HG02852 (cell line): ENCODE data around the gene OTOP2.
"Not testable (repeated sequence)": the region's sequence is repeated elsewhere in the genome, so short reads cannot be mapped to it uniquely, and the experiment has no call there.

ENCODE experiments used
- ATAC-seq: cut with Tn5 transposase; IDR thresholded peaks from one replicate; pipeline ENCODE4 v1.9.1; 2021; ENCODE audit warnings: mild to moderate bottlenecking, moderate library complexity; ENCODE audit not compliant: unreplicated experiment

The OTOP2 gene

DNA sequence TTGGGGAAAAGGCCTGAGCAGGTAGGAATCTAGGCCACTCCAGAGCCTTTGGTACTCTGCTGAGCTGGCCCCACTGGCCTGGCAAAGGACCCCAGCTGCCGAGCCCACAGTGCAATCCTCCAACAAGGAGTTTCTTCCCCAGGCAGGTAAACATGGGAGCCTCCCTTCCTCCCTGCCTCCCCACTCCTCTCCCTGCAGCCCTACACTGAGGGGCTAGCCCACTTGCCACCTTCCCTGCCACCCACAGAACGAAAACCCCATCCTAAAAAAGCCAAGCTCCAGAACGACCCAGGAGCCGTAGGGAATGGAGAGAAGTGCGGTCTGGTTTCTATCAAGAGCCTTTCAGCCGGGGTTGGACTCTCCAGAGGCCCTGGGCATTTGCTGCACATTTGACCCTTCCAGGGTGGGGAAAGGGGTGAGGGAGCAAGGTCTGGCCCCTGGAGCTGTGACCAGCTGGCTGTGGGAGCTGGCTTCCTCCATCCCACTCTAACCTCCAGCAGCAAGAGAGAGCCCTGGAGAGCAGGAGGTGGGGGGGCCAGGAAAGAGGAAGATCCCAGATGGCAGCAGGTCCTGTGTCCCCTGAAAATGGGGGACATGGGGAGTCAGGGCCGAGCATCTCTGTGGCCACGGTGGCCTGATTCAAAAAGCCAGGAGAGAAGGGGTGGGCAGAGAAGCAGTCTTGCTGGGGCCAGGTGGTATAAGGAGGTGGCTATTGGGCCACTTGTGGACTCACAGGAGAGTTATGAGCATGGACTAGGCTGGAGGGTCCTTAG is 47.2 kb downstream of the OTOP2 start:
- no peak for ATAC-seq

GRCh38 chr17:74971842-74972106 is 47.7 kb downstream of the OTOP2 start:
- no peak for ATAC-seq

GRCh38 chr17:74972107-74972972 is 48.3 kb downstream of the OTOP2 start, which contains the start of gene HID1:
Gene HID1, minus strand, starts transcription at chr17:74972759. Its CDS starts 103 bp downstream, at chr17:74972656.
- no peak for ATAC-seq

DNA sequence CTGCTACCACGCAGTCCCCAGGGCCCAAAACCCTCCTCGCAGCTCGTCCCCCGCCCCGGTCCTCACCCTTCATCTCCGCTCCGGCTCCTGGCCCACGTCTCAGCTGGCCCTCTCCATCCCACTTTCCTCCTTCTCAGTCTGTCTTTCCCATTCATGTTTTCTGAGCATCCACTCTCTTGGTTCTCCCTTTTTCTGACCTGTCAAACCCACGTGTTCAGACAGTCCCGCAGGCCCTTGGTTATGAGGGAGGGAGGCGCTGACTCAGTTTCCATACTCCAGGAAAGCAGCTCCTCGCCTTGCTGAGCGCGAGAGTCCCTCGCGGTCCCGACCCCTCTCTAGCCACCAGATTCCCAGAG is 48.9 kb downstream of the OTOP2 start:
- ATAC-seq: no peak

- ATAC-seq: no peak
Measured at GRCh38 chr17:74975943-74976342, 51.9 kb downstream of the OTOP2 start.

- no peak for ATAC-seq
Measured at GRCh38 chr17:74977802-74978201, 53.7 kb downstream of the OTOP2 start.

GRCh38 chr17:74978240-74978639 is 54.2 kb downstream of the OTOP2 start:
- no peak for ATAC-seq

DNA sequence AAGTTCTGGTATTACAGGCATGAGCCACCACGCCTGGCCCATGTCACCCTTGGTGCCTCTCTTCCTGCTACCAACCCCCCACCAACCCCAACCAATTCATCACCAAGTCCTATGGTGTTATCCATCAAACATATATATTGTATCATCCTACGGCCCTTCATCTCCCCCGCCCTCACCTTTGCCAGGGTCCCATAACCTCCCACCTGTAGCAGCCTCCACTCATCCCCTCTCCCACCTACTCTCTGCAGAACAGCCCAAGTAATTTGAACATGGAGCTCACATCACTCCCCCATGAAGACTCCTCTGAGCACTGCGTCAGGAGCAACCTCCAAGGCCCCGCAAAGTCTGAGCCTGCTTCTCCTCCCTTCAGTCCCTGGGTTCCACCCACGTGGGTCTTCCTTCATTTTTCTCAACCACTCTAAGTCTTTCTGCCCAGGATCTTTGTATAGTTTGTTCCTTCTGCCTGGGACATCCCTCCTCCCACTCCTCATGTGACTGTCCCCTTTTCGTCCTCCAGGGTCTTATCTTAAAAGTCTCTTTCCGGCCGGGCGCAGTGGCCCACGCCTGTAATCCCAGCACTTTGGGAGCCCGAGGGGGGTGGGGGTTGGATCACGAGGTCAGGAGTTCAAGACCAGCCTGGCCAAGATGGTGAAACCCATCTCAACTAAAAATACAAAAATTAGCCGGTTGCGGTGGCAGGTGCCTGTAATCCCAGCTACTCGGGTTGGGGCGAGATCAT is 55.5 kb downstream of the OTOP2 start:
- no peak for ATAC-seq

DNA sequence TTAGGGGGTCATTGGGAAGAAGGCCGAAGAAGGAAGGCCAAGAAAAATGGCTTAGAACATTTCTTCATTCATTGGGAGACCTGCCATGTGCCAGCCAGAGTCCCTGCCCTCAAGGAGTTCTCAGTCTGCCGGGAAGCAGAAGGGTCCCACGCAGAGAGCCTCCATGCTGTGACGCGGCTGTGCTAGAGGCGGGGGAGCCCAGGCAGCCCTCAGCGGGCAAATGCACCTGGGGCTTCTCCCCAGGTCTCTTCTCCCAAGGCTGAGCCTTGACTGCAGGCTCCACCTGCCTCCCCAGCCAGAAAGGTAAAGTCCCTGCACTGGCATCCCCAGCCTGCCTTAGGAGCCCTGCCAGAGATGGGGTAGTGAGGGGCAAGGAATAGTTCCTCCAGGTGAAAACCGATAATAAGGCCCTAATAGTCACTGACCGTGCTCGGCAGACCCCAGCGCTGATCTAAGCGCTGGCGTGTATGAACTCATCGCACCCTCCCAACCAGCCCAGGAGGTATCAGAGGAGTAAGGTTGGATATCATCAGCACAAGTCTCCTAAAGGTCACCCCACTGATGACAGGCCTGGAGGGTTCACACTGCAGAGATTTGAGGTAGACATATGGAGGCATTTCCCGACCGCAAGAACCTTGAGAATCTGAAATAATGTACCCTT is 57.4 kb downstream of the OTOP2 start:
- ATAC-seq: no peak

- no peak for ATAC-seq
Measured at GRCh38 chr17:74981979-74982662, 58.0 kb downstream of the OTOP2 start.

- not testable (repeated sequence) for ATAC-seq
Measured at GRCh38 chr17:74982663-74983313, 58.7 kb downstream of the OTOP2 start.
